ENCODE data around the gene NKX1-2.

NKX1-2 gene

GRCh38 chr10:124422742-124423141 is 27.1 kb downstream of the NKX1-2 start:
- no peaks in the 10 kb centered on the region for H3K36me3 ChIP-seq (ENCODE audit: insufficient read depth, low read length)
- no peak overlapping the region for H3K4me3 ChIP-seq (ENCODE audit: low read length)
- no peak overlapping the region for H3K4me2 ChIP-seq (ENCODE audit: low read length)
- peaks cover 5% of the 10 kb centered on the region for H3K4me1 ChIP-seq (ENCODE audit: control insufficient read depth, insufficient read depth, low read length)
- H3K27me3 ChIP-seq (ENCODE audit: control insufficient read depth, insufficient read depth, low read length), result peaks cover 43% of the 10 kb centered on the region
- no peak overlapping the region for H3K9ac ChIP-seq (ENCODE audit: low read depth, low read length)
- H3K9me3 ChIP-seq (replicated peaks; ENCODE audit: low read length), result no peaks in the 10 kb centered on the region

GRCh38 chr10:124420254-124420653 is 29.6 kb downstream of the NKX1-2 start:
- Histone ChIP-seq H3K9me3 (replicated peaks; ENCODE audit: low read length) (no peaks in the 10 kb centered on the region), H3K4me2 (ENCODE audit: low read length) (no peak overlapping the region), H3K4me3 (ENCODE audit: low read length) (no peak overlapping the region)

GRCh38 chr10:124419635-124420034 is 30.2 kb downstream of the NKX1-2 start:
- H3K4me1 ChIP-seq (ENCODE audit: control insufficient read depth, insufficient read depth, low read length), result peaks cover 24% of the 10 kb centered on the region
- H3K4me3 ChIP-seq (ENCODE audit: low read length), result no peak overlapping the region
- H3K36me3 ChIP-seq (ENCODE audit: insufficient read depth, low read length), result peaks cover 1% of the 10 kb centered on the region
- no peak overlapping the region for H3K9ac ChIP-seq (ENCODE audit: low read depth, low read length)
- H3K9me3 ChIP-seq (replicated peaks; ENCODE audit: low read length), result no peaks in the 10 kb centered on the region
- H3K27me3 ChIP-seq (ENCODE audit: control insufficient read depth, insufficient read depth, low read length), result peaks cover 30% of the 10 kb centered on the region
- H3K4me2 ChIP-seq (ENCODE audit: low read length), result peak overlapping the region; percentile 91

More at GRCh38 chr10:124420254-124420653, 29.6 kb downstream of the NKX1-2 start:
- Histone ChIP-seq H3K4me1 (ENCODE audit: control insufficient read depth, insufficient read depth, low read length) (peaks cover 22% of the 10 kb centered on the region), H3K36me3 (ENCODE audit: insufficient read depth, low read length) (no peaks in the 10 kb centered on the region), H3K27me3 (ENCODE audit: control insufficient read depth, insufficient read depth, low read length) (peaks cover 30% of the 10 kb centered on the region), H3K9ac (ENCODE audit: low read depth, low read length) (no peak overlapping the region)

GRCh38 chr10:124418726-124419501 is 30.9 kb downstream of the NKX1-2 start, which contains the start of gene OAT:
Gene OAT, minus strand, starts transcription at chr10:124418923. Its CDS starts 6,752 bp downstream, at chr10:124412171.
- peak within 1 kb of the TSS; percentile 91 for H3K4me2 ChIP-seq (ENCODE audit: low read length)
- H3K27me3 ChIP-seq (ENCODE audit: control insufficient read depth, insufficient read depth, low read length), result peaks cover 25% of the 10 kb centered on the region
- peaks cover 30% of the 10 kb centered on the region for H3K4me1 ChIP-seq (ENCODE audit: control insufficient read depth, insufficient read depth, low read length)
- no peaks in the 10 kb centered on the region for H3K9me3 ChIP-seq (replicated peaks; ENCODE audit: low read length)
- H3K4me3 ChIP-seq (ENCODE audit: low read length), result peak within 1 kb of the TSS; percentile 85
- peaks cover 8% of the 10 kb centered on the region for H3K36me3 ChIP-seq (ENCODE audit: insufficient read depth, low read length)
- H3K9ac ChIP-seq (ENCODE audit: low read depth, low read length), result peak within 1 kb of the TSS; percentile 90

- Histone ChIP-seq H3K4me2 (ENCODE audit: low read length) (peak overlapping the region; percentile 91), H3K9me3 (replicated peaks; ENCODE audit: low read length) (no peaks in the 10 kb centered on the region), H3K27me3 (ENCODE audit: control insufficient read depth, insufficient read depth, low read length) (peaks cover 23% of the 10 kb centered on the region), H3K36me3 (ENCODE audit: insufficient read depth, low read length) (peaks cover 10% of the 10 kb centered on the region), H3K4me1 (ENCODE audit: control insufficient read depth, insufficient read depth, low read length) (peaks cover 30% of the 10 kb centered on the region), H3K9ac (ENCODE audit: low read depth, low read length) (peak overlapping the region; percentile 90), H3K4me3 (ENCODE audit: low read length) (peak overlapping the region; percentile 85)
These were observed 31.7 kb downstream of the NKX1-2 start for GRCh38 chr10:124417895-124418725.

GRCh38 chr10:124416733-124417132 is 33.1 kb downstream of the NKX1-2 start:
- Histone ChIP-seq H3K4me3 (ENCODE audit: low read length) (peak overlapping the region; percentile 85), H3K9ac (ENCODE audit: low read depth, low read length) (peak overlapping the region; percentile 90), H3K4me2 (ENCODE audit: low read length) (peak overlapping the region; percentile 91), H3K36me3 (ENCODE audit: insufficient read depth, low read length) (peaks cover 15% of the 10 kb centered on the region), H3K27me3 (ENCODE audit: control insufficient read depth, insufficient read depth, low read length) (peaks cover 15% of the 10 kb centered on the region), H3K4me1 (ENCODE audit: control insufficient read depth, insufficient read depth, low read length) (peaks cover 30% of the 10 kb centered on the region), H3K9me3 (replicated peaks; ENCODE audit: low read length) (no peaks in the 10 kb centered on the region)

DNA sequence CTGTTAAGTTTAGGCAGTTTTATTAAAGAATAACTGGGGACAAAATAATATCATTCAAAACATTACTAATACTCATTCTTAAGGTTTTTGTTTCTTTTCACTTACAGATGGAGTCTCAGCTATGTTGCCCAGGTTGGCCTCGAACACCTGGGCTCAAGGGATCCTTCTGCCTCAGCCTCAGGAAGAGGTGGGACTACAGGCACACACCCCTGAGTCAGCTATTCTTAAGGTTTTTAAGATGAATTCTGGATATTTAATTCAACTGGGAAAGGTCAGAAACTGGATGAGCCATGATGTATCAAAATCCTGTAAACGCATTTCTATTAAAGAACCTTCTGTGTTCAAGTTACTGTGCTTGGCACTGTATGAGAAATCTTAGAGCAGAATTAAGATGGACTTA is 34.6 kb downstream of the NKX1-2 start:
- Histone ChIP-seq H3K9ac (ENCODE audit: low read depth, low read length) (no peak overlapping the region), H3K9me3 (replicated peaks; ENCODE audit: low read length) (no peaks in the 10 kb centered on the region), H3K4me3 (ENCODE audit: low read length) (no peak overlapping the region), H3K4me2 (ENCODE audit: low read length) (no peak overlapping the region), H3K36me3 (ENCODE audit: insufficient read depth, low read length) (peaks cover 23% of the 10 kb centered on the region), H3K4me1 (ENCODE audit: control insufficient read depth, insufficient read depth, low read length) (peaks cover 30% of the 10 kb centered on the region), H3K27me3 (ENCODE audit: control insufficient read depth, insufficient read depth, low read length) (peaks cover 3% of the 10 kb centered on the region)

- Histone ChIP-seq H3K27me3 (ENCODE audit: control insufficient read depth, insufficient read depth, low read length) (no peaks in the 10 kb centered on the region), H3K9ac (ENCODE audit: low read depth, low read length) (no peak overlapping the region)
These were observed 35.8 kb downstream of the NKX1-2 start for GRCh38 chr10:124414076-124414475.

DNA sequence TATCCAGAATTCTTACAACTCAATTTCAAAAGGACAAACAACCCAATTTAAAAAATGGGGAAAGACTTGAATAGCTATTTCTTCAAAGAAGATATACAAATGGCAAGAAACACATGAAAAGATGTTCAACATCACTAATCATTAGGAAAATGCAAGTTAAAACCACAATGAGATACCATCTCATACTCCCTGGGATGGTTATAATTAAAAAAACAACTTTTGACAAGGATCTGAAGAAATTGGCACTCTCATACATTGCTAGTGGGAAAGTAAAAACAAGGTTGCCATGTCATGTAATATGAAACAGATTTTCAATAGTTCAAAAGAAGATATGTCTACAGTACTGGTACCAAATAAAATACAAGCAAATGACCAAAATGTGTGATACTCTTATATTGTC is 40.1 kb downstream of the NKX1-2 start:
- Histone ChIP-seq H3K36me3 (ENCODE audit: insufficient read depth, low read length) (peaks cover 54% of the 10 kb centered on the region), H3K4me3 (ENCODE audit: low read length) (no peak overlapping the region), H3K9me3 (replicated peaks; ENCODE audit: low read length) (no peaks in the 10 kb centered on the region), H3K4me1 (ENCODE audit: control insufficient read depth, insufficient read depth, low read length) (peaks cover 6% of the 10 kb centered on the region), H3K9ac (ENCODE audit: low read depth, low read length) (no peak overlapping the region), H3K4me2 (ENCODE audit: low read length) (no peak overlapping the region), H3K27me3 (ENCODE audit: control insufficient read depth, insufficient read depth, low read length) (no peaks in the 10 kb centered on the region)

More at GRCh38 chr10:124414076-124414475, 35.8 kb downstream of the NKX1-2 start:
- Histone ChIP-seq H3K36me3 (ENCODE audit: insufficient read depth, low read length) (peaks cover 29% of the 10 kb centered on the region), H3K9me3 (replicated peaks; ENCODE audit: low read length) (no peaks in the 10 kb centered on the region), H3K4me3 (ENCODE audit: low read length) (no peak overlapping the region), H3K4me2 (ENCODE audit: low read length) (peak overlapping the region; percentile 10), H3K4me1 (ENCODE audit: control insufficient read depth, insufficient read depth, low read length) (peaks cover 26% of the 10 kb centered on the region)

DNA sequence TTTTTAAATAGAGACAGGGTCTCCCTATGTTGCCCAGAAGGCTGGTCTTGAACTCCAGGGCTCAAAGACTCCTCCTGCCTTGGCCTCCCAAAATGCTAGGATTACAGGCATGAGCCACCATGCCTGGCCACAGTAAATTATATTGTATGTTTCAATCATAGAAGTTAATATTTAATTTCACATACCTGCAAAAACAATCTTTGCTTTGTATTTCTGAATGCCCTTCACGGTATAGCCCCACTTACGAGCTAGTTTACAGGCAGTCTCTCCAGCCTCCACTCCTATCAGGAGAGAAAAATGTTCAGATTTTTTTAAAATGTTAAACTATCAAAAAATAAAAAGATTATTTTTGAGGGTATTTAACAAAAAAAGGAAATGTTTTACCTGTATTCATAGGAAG is 41.5 kb downstream of the NKX1-2 start:
- no peak overlapping the region for H3K9ac ChIP-seq (ENCODE audit: low read depth, low read length)
- H3K4me1 ChIP-seq (ENCODE audit: control insufficient read depth, insufficient read depth, low read length), result no peaks in the 10 kb centered on the region
- H3K36me3 ChIP-seq (ENCODE audit: insufficient read depth, low read length), result peaks cover 50% of the 10 kb centered on the region
- H3K4me3 ChIP-seq (ENCODE audit: low read length), result no peak overlapping the region
- H3K27me3 ChIP-seq (ENCODE audit: control insufficient read depth, insufficient read depth, low read length), result no peaks in the 10 kb centered on the region
- H3K9me3 ChIP-seq (replicated peaks; ENCODE audit: low read length), result no peaks in the 10 kb centered on the region
- H3K4me2 ChIP-seq (ENCODE audit: low read length), result no peak overlapping the region

GRCh38 chr10:124407456-124407855 is 42.4 kb downstream of the NKX1-2 start:
- Histone ChIP-seq H3K36me3 (ENCODE audit: insufficient read depth, low read length) (peaks cover 54% of the 10 kb centered on the region), H3K4me1 (ENCODE audit: control insufficient read depth, insufficient read depth, low read length) (no peaks in the 10 kb centered on the region), H3K9ac (ENCODE audit: low read depth, low read length) (no peak overlapping the region), H3K9me3 (replicated peaks; ENCODE audit: low read length) (no peaks in the 10 kb centered on the region), H3K4me3 (ENCODE audit: low read length) (no peak overlapping the region), H3K27me3 (ENCODE audit: control insufficient read depth, insufficient read depth, low read length) (no peaks in the 10 kb centered on the region), H3K4me2 (ENCODE audit: low read length) (no peak overlapping the region)

All from skeletal muscle satellite cell (primary cell).